ENCODE data around the gene SLC41A3. TPM values are rescaled to one million over a fixed set of nuclear protein-coding genes. Genes with fewer than 3 reads are reported as not detected.
A peak's percentile ranks its signal among the peaks of the same experiment; 100 is the strongest.

The SLC41A3 gene
- total RNA-seq (ENCODE audit: unreplicated experiment) = 38.6 TPM
- long read RNA-seq, transcript SLC41A3-203 (11 exons, 2,169 nt) = major isoform, 21 of 40 reads
- long read RNA-seq, partial matches to known transcripts = 12 of 40 reads
- long read RNA-seq, other reads (novel, unspliced or antisense) = 4 of 40 reads

- H3K4me3 Mint-ChIP-seq (ENCODE audit: unreplicated experiment) = peak within 1 kb of the TSS; percentile 97
- DNase-seq = peak; percentile 87
- peaks cover 2% of the 10 kb centered on the region for H3K4me1 Mint-ChIP-seq (ENCODE audit: low read depth, unreplicated experiment)
- H3K36me3 Mint-ChIP-seq (ENCODE audit: unreplicated experiment) = peaks cover 10% of the 10 kb centered on the region
- H3K27me3 Mint-ChIP-seq (ENCODE audit: unreplicated experiment) = peaks cover 3% of the 10 kb centered on the region
- peak within 1 kb of the TSS; percentile 26 for H3K27ac Mint-ChIP-seq (ENCODE audit: unreplicated experiment)
- TF ChIP-seq, protein P1, sequence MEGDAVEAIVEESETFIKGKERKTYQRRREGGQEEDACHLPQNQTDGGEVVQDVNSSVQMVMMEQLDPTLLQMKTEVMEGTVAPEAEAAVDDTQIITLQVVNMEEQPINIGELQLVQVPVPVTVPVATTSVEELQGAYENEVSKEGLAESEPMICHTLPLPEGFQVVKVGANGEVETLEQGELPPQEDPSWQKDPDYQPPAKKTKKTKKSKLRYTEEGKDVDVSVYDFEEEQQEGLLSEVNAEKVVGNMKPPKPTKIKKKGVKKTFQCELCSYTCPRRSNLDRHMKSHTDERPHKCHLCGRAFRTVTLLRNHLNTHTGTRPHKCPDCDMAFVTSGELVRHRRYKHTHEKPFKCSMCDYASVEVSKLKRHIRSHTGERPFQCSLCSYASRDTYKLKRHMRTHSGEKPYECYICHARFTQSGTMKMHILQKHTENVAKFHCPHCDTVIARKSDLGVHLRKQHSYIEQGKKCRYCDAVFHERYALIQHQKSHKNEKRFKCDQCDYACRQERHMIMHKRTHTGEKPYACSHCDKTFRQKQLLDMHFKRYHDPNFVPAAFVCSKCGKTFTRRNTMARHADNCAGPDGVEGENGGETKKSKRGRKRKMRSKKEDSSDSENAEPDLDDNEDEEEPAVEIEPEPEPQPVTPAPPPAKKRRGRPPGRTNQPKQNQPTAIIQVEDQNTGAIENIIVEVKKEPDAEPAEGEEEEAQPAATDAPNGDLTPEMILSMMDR (IDR thresholded peaks at IDR 0.05; ENCODE audit: partially characterized antibody, unreplicated experiment) = no peak
- H3K9me3 Mint-ChIP-seq (ENCODE audit: unreplicated experiment) = peaks cover 6% of the 10 kb centered on the region
Observed at GRCh38 chr3:126083913-126084767, at the start of gene SLC41A3. Gene SLC41A3, minus strand, starts transcription at chr3:126084124. Its CDS starts 15,905 bp downstream, at chr3:126068219.

GRCh38 chr3:126133606-126134005, 49.7 kb upstream of the SLC41A3 start:
- peaks cover 4% of the 10 kb centered on the region for H3K27me3 Mint-ChIP-seq (ENCODE audit: unreplicated experiment)
- TF ChIP-seq, protein P1 (IDR thresholded peaks at IDR 0.05; ENCODE audit: partially characterized antibody, unreplicated experiment) = no peak
- H3K4me3 Mint-ChIP-seq (ENCODE audit: unreplicated experiment) = no peak overlapping the region
- H3K36me3 Mint-ChIP-seq (ENCODE audit: unreplicated experiment) = no peaks in the 10 kb centered on the region
- DNase-seq = no peak
- H3K27ac Mint-ChIP-seq (ENCODE audit: unreplicated experiment) = no peak overlapping the region
- H3K4me1 Mint-ChIP-seq (ENCODE audit: low read depth, unreplicated experiment) = peaks cover 18% of the 10 kb centered on the region
- H3K9me3 Mint-ChIP-seq (ENCODE audit: unreplicated experiment) = peaks cover 9% of the 10 kb centered on the region

- no peaks in the 10 kb centered on the region for H3K36me3 Mint-ChIP-seq (ENCODE audit: unreplicated experiment)
- TF ChIP-seq, protein P1 (IDR thresholded peaks at IDR 0.05; ENCODE audit: partially characterized antibody, unreplicated experiment) = peak; percentile 54
- H3K9me3 Mint-ChIP-seq (ENCODE audit: unreplicated experiment) = peaks cover 9% of the 10 kb centered on the region
- DNase-seq = no peak
- peaks cover 18% of the 10 kb centered on the region for H3K4me1 Mint-ChIP-seq (ENCODE audit: low read depth, unreplicated experiment)
- H3K4me3 Mint-ChIP-seq (ENCODE audit: unreplicated experiment) = no peak overlapping the region
- peaks cover 4% of the 10 kb centered on the region for H3K27me3 Mint-ChIP-seq (ENCODE audit: unreplicated experiment)
- no peak overlapping the region for H3K27ac Mint-ChIP-seq (ENCODE audit: unreplicated experiment)
Observed at GRCh38 chr3:126132751-126133511, 49.0 kb upstream of the SLC41A3 start.

DNA sequence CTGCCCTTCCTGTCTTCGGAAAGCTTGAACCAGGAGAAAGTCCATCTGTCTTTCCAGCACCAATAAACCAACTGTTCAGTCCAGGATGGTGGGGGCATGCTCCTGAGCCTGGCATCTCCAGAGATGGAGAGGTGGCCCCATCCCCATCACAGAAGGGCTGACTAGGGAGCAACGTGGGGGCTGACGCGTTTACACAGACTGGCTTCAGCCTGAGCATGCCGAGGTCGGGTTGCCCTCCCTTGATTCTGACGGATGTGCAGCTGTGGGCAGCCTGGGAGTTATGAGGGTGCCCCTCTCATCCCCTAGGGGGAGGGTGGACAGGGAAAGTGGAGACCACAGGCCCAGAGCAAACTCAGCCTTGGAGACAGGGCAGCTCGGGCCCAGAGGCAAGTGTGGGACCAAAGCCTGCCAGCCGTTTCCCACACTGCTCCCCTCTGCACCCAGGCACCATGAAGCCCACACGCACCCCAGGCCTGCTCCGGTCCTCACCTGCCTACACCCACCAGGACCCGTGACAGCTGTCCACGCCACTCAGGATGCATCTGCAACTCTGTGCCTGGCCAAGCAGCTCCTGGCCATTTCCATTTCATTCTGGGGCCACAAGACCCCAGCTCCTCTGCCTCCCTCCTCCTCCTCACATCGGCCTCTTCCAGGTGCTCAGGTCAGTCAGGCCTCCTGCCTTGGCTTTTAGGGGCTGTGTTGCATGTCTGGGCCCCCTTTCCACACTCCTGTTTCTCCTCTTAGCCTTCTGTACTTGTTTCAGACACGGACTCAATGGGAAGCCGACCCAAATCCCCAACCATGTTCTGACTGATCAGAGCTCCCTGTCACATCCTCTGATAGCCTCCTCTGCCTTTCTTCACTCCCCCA, 48.2 kb upstream of the SLC41A3 start:
- no peaks in the 10 kb centered on the region for H3K36me3 Mint-ChIP-seq (ENCODE audit: unreplicated experiment)
- H3K27me3 Mint-ChIP-seq (ENCODE audit: unreplicated experiment) = peaks cover 4% of the 10 kb centered on the region
- TF ChIP-seq, protein P1 (IDR thresholded peaks at IDR 0.05; ENCODE audit: partially characterized antibody, unreplicated experiment) = no peak
- no peak overlapping the region for H3K4me3 Mint-ChIP-seq (ENCODE audit: unreplicated experiment)
- peaks cover 12% of the 10 kb centered on the region for H3K9me3 Mint-ChIP-seq (ENCODE audit: unreplicated experiment)
- H3K27ac Mint-ChIP-seq (ENCODE audit: unreplicated experiment) = no peak overlapping the region
- DNase-seq = peak; percentile 9
- H3K4me1 Mint-ChIP-seq (ENCODE audit: low read depth, unreplicated experiment) = peaks cover 19% of the 10 kb centered on the region

Measured in glutamatergic neuron (in vitro differentiated cells).